GM10248 (cell line): ENCODE measurements around the gene AGBL5.

ENCODE experiments used
- CTCF ChIA-PET: fragments of 300-600 bp; sonication (Branson Sonifier 250); formaldehyde crosslinking; extraction: SDS; loops from one replicate; lab custom pipeline; 2021; ENCODE audit warnings: antibody characterized with exemption; lab: Yijun Ruan, JAX
- POLR2A ChIA-PET: fragments of 350-650 bp; sonication (Branson Sonifier 250); formaldehyde crosslinking; extraction: SDS; loops from one replicate; lab custom pipeline; 2020; ENCODE audit warnings: antibody characterized with exemption; lab: Yijun Ruan, JAX
- DNase-seq: peaks from one replicate; pipeline ENCODE4 v3.0.0; 2012; ENCODE audit errors: extremely low spot score
- TF ChIP-seq, protein P1 (sequence below): IDR thresholded peaks from 2 replicates; pipeline ENCODE4 v1.5.1; 2012; ENCODE audit warnings: mild to moderate bottlenecking, low read depth; ENCODE audit errors: extremely low read depth, missing control alignments, control extremely low read depth

AGBL5 gene

DNA sequence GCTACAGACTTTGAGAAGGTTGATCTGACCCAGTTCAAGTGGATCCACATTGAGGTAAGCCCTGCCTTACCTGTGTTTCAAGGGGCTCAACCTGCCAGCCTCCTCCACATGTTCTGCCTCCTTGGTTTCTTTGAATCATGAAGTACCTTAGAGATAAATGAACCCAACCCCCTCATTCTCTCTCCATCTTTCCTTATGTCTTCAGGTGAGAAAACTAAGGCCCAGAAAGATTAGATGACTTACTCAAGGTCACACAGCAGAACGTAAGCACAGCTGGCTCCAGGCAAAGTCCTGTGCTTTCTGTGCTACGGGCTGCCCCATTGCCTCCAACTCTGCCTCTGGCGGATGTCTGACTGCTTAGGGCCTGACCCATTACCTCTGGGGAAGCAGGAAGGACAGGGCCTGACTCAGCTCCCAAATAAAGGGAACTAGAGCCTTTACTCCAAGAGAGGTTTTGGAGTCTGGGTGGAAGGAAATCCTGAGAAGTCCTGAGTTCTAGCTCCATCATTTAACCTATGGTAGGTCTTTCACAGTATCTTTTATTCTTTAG is 45.4 kb downstream of the AGBL5 start:
- CTCF ChIA-PET: interaction anchor here (0.7 to 10.8 kb wide), 19 partner anchors 9 to 586 kb away, joined by 3 to 136 read pairs (median 5); partner anchors contain the start of genes KHK and TRIM54
- POLR2A ChIA-PET: no interaction called here
- DNase-seq: no peak
- TF ChIP-seq, protein P1, sequence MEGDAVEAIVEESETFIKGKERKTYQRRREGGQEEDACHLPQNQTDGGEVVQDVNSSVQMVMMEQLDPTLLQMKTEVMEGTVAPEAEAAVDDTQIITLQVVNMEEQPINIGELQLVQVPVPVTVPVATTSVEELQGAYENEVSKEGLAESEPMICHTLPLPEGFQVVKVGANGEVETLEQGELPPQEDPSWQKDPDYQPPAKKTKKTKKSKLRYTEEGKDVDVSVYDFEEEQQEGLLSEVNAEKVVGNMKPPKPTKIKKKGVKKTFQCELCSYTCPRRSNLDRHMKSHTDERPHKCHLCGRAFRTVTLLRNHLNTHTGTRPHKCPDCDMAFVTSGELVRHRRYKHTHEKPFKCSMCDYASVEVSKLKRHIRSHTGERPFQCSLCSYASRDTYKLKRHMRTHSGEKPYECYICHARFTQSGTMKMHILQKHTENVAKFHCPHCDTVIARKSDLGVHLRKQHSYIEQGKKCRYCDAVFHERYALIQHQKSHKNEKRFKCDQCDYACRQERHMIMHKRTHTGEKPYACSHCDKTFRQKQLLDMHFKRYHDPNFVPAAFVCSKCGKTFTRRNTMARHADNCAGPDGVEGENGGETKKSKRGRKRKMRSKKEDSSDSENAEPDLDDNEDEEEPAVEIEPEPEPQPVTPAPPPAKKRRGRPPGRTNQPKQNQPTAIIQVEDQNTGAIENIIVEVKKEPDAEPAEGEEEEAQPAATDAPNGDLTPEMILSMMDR: no peak

DNA sequence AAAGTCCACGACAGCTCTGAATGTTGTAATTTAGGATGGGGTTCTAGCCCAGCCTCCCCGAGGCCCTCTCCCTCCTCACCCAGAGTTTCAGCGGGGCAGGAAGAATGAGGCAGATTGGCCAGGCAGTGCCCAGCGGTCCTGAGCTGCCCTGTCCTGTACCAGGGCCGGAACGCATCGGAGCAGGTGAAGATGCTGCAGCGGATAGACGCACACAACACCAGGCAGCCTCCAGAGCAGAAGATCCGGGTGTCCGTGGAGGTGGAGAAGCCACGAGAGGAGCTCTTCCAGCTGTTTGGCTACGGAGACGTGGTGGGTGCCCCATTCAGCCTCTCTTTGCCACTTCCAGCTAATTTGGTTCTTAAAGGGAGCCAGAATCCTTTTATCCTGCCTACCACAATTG is 45.9 kb downstream of the AGBL5 start:
- ChIA-PET CTCF (interaction anchor here (0.7 to 10.8 kb wide), 19 partner anchors 8 to 586 kb away, joined by 3 to 136 read pairs (median 5); partner anchors contain the start of genes KHK and TRIM54), POLR2A (no interaction called here)
- DNase-seq: no peak
- TF ChIP-seq, protein P1: no peak

DNA sequence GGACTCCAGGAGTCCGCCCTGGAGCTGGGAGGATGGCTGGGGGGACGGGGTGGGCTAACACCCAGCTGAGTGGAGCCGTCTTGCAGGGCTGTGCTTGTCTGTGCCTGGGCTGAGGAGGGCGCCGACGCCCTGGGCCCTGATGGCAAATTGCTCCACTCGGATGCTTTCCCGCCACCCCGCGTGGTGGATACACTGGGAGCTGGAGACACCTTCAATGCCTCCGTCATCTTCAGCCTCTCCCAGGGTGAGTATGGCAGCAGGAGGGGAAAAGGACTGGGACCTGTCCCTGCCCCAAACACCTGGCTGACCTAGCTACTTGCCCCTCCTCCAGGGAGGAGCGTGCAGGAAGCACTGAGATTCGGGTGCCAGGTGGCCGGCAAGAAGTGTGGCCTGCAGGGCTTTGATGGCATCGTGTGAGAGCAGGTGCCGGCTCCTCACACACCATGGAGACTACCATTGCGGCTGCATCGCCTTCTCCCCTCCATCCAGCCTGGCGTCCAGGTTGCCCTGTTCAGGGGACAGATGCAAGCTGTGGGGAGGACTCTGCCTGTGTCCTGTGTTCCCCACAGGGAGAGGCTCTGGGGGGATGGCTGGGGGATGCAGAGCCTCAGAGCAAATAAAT is 48.0 kb downstream of the AGBL5 start:
- TF ChIP-seq, protein P1: no peak
- DNase-seq: no peak
- POLR2A ChIA-PET: no interaction called here
- CTCF ChIA-PET: interaction anchor here (0.7 to 10.8 kb wide), 17 partner anchors 8 to 206 kb away, joined by 3 to 136 read pairs (median 4); partner anchors contain the start of genes KHK, PREB and TRIM54

DNA sequence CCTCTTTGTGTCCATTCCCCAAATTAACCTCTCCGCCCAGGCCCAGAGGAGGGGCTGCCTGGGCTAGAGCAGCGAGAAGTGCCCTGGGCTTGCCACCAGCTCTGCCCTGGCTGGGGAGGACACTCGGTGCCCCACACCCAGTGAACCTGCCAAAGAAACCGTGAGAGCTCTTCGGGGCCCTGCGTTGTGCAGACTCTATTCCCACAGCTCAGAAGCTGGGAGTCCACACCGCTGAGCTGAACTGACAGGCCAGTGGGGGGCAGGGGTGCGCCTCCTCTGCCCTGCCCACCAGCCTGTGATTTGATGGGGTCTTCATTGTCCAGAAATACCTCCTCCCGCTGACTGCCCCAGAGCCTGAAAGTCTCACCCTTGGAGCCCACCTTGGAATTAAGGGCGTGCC is 48.6 kb downstream of the AGBL5 start:
- POLR2A ChIA-PET: no interaction called here
- TF ChIP-seq, protein P1: no peak
- CTCF ChIA-PET: interaction anchor here (0.9 to 10.8 kb wide), 15 partner anchors 8 to 205 kb away, joined by 3 to 136 read pairs (median 4); partner anchors contain the start of genes KHK, PREB and TRIM54
- no peak for DNase-seq

DNA sequence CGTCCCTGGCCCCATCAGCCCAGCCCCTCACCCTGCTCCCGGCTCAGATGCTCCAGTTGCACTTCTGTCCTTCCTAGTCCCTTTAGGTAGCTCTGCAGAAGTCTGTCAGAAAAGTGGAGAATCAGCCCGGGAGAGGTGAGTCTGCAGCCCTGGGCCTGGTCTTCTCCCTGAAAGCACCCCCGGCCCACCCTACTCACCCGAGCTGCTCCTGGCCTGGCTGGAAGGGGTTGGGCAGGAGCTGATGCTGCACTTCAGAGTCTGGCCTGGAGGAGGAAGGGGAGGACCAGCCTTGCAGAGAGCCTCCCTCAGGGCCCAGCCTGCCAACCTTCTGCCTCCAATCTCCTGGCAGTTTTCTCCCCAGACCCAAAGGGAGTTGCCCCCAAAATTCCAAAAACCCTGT is 50.9 kb downstream of the AGBL5 start:
- no peak for DNase-seq
- ChIA-PET CTCF (interaction anchor here (0.9 to 10.8 kb wide), 13 partner anchors 9 to 201 kb away, joined by 3 to 136 read pairs (median 4); partner anchors contain the start of genes KHK and TRIM54), POLR2A (no interaction called here)
- TF ChIP-seq, protein P1: no peak

DNA sequence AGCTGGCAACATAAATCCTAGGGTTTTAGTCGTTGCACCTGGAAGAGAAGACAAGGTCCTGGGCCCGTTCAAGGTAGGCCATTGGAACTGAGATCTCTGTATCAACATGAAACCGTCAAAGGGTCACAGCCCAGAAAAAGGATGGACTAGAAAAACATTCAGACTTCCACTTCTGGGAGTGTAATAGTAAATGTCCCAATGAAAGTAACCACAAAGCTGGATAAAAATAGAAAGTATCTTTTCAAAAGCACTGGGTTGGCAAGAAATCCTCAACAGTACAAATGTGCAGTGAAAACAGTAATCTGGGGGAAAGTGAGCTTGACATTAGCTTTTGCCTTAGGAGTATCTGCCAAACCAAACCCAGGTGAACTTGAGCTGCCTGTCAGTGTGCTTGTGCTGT is 54.5 kb downstream of the AGBL5 start:
- TF ChIP-seq, protein P1: no peak
- CTCF ChIA-PET: interaction anchor here (0.9 to 2.2 kb wide), 8 partner anchors 10 to 196 kb away, joined by 3 to 15 read pairs (median 4); no protein-coding TSS in a partner anchor
- POLR2A ChIA-PET: interaction anchor here (0.6 kb wide), 1 partner anchor 21 kb away, joined by 5 read pairs; no protein-coding TSS in a partner anchor
- no peak for DNase-seq
